K562 treated with DMSO at 1 percent for 24 hours (cell line): Measurements from ENCODE around the gene PARP3. TPM values are rescaled to one million over a fixed set of nuclear protein-coding genes. Genes with fewer than 3 reads are reported as not detected.

Experiments
- total RNA-seq: library from RNA; unstranded; fragments of 300-600 nt; gene quantifications from 2 replicates; pipeline ENCODE4 v1.2.3, GENCODE V29; 2022; ENCODE audit warnings: low read depth; ENCODE audit not compliant: insufficient read depth

The PARP3 gene
- 3.2 and 4.4 TPM in 2 replicates for total RNA-seq

DNA sequence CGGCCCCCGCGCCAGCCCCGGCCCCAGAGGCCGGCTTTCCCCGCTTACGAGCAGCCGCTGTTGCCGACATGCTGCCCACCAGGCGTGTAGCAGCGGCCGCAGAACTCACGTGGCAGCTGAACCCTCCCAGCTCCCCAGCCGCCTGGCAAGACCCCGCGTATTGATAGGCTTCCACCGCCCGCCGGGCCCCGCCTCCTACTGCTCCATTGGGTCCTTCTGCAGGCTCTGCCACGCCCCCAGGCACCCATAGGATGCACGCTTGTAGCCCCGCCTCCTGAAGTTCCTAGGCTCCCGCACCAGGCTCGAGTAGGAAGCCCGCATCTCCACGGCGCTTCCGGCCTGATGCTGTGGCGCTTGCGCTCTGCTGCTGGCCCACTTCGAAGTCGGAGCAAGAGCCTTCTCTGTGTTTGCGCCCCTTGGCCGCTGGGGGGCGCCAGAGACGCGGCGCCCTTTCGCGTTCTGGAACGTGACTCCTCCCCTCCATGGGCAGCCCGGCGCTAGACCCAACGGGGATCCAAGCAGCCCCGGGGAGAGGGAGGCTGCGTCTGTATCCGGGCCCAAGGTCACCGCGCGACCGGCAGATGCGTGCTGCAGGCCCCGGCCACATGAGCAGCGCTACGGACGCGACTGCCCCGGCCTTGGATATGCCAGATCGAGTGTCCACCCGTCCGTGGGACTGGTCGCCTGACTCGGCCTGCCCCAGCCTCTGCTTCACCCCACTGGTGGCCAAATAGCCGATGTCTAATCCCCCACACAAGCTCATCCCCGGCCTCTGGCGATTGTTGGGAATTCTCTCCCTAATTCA, at the start of gene PARP3, which contains the start of gene RRP9:
PARP3 (plus strand) TSS at position 566 of the 805 bp plus-strand sequence. CDS start 993 bp downstream, outside the sequence.
RRP9 (minus strand) TSS at position 107 of the 805 bp plus-strand sequence; CDS start at position 70, 37 bp downstream.

GRCh38 chr3:51955175-51955892, 13.2 kb downstream of the PARP3 start, which contains the start of gene GPR62:
GPR62 (plus strand) TSS chr3:51955381; CDS start chr3:51955653, 272 bp downstream.

GRCh38 chr3:51967384-51968169, 25.4 kb downstream of the PARP3 start, which contains the start of gene PCBP4:
PCBP4 (minus strand) TSS chr3:51967454; CDS start chr3:51961240, 6,214 bp downstream.

DNA sequence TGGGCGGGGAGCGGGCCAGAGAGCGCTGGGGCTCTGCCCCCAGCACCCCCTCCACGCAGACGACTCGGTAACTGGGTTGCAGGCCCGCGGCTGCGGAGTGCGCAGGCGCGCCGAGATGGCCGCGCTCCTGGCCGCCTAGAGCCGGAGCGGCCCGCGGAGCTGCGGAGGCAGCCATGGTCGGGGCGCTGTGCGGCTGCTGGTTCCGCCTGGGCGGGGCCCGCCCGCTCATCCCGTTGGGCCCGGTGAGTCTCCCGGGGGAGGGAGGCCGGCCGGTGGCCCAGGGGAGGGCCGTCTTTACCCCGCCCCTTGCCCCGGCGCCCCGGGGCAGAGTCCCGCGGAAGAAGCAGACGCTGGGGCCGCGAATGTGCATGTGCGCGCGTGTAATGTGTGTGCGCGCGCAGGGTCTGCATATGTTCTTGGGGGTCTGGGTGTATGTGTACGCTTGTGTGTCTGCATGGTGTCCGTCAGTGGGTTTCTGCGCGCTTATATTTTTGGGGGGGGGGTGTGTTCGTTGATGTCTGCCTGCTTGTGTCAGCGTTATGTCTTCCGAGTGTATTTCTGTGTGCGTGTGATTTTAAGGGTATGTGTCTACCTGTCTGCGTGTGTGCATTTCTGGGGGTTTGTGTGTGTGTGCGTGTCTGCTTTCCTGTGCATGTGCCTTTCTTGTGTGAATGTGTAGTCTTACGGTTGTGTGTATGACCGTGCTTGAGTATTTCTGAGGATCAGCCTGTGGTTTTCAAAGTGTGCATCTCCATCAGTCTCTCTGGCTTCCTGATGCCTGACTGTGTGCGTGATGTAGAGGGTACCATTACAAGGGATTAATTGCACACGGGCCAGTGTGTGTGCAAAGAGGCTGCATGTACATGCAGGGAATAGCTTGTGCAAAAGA, 33.0 kb downstream of the PARP3 start, which contains the start of gene ABHD14A:
ABHD14A (plus strand) TSS at position 102 of the 889 bp plus-strand sequence; CDS start at position 174, 72 bp downstream.

GRCh38 chr3:51982838-51983577, 40.8 kb downstream of the PARP3 start, which contains the start of gene ACY1:
ACY1 (plus strand) TSS chr3:51983535; CDS start chr3:51984065, 530 bp downstream.

DNA sequence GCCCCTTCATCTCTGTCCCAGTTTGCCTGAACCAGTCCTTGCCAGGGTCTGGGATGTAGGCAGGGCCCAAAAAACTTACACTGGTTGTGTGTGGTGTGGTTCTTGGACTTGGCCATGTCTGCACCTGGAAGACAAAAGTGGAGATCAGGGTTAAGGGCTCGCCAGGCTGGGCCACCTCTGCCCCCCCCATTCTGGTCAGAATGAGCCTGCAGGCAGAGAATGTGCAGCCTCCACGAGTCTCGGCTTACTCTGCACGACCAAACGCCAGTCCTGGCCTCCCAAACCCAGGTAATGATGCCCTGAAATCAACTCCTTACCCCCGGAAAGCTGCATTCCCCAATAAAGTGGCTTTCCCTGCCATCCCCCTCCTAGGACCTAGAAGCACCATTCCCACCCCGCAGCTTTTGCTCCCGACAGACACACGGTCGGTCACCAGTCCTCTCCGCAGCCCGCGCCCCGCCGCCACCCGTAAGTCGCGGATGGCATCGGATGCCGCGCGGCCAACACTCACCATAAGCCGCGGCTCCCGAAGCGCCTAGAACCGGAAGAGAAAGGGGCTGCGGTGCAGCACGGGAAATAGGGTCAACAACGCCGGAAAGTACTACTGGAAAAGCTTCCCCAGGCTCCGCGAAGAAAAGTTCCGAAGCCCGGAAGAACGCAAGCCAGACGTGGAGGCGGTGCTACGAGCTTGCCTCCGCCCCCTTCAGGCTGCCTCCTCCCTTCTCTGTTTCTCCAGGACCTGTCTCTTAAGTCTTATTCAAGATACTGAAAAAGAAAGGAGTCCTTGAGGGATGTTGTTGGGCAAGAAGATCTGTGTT, 53.4 kb downstream of the PARP3 start, which contains the start of gene RPL29:
RPL29 (minus strand) TSS at position 550 of the 818 bp plus-strand sequence; CDS start at position 116, 434 bp downstream.

Other genes starting within 250 kb of the PARP3 start
- 0.22 TPM in 1 of 2 replicates, not detected in the other for gene GRM2, start 235.3 kb upstream of the PARP3 start, total RNA-seq
- not detected in 2 replicates for gene IQCF6, start 163.1 kb upstream of the PARP3 start, total RNA-seq
- gene IQCF2, start 80.7 kb upstream of the PARP3 start, total RNA-seq, result not detected in 2 replicates
- not detected in 2 replicates for gene IQCF5, start 66.8 kb upstream of the PARP3 start, total RNA-seq
- not detected in 2 replicates for gene IQCF1, start 39.0 kb upstream of the PARP3 start, total RNA-seq
- gene RRP9, start 459 bp upstream of the PARP3 start, total RNA-seq, result 18.8 and 23.0 TPM in 2 replicates
- gene GPR62, start 13.0 kb downstream of the PARP3 start, total RNA-seq, result 0.15 TPM in 1 of 2 replicates, not detected in the other
- gene PCBP4, start 25.1 kb downstream of the PARP3 start, total RNA-seq, result 12.4 and 14.2 TPM in 2 replicates
- 65.2 and 70.8 TPM in 2 replicates for gene ABHD14B, start 31.7 kb downstream of the PARP3 start, total RNA-seq
- gene ABHD14A, start 32.7 kb downstream of the PARP3 start, total RNA-seq, result 33.0 and 33.4 TPM in 2 replicates
- gene ACY1, start 41.2 kb downstream of the PARP3 start, total RNA-seq, result 47.6 and 57.4 TPM in 2 replicates
- 2,372 and 2,568 TPM in 2 replicates for gene RPL29, start 53.5 kb downstream of the PARP3 start, total RNA-seq
- 8.3 and 9.0 TPM in 2 replicates for gene DUSP7, start 114.2 kb downstream of the PARP3 start, total RNA-seq
- gene POC1A, start 212.1 kb downstream of the PARP3 start, total RNA-seq, result 29.6 and 34.3 TPM in 2 replicates